Activated T-helper 2 cell treated with anti-CD3 and anti-CD28 coated beads, Interferon-gamma antibody, Interleukin-2, Interleukin-4, amounts not matched to agents 10 μg/mL and 5 μg/mL and 100 μg/mL, durations not matched to agents 14 hours and 24 hours and 36 hours (primary cell): ENCODE data around the gene CA5A. TPM values are rescaled to one million over a fixed set of nuclear protein-coding genes. Genes with fewer than 3 reads are reported as not detected.
A peak's percentile ranks its signal among the peaks of the same experiment; 100 is the strongest.

Experiments
- DNase-seq: peaks from one replicate; pipeline ENCODE4 v3.0.0; 2021; ENCODE audit warnings: low spot score
- H3K27ac Mint-ChIP-seq: one replicate; pipeline ENCODE4 v1.8.0; 2021; ENCODE audit warnings: mixed read lengths
- H3K27me3 Mint-ChIP-seq: one replicate; pipeline ENCODE4 v1.8.0; 2021; ENCODE audit warnings: low read depth, mixed read lengths
- H3K36me3 Mint-ChIP-seq: one replicate; pipeline ENCODE4 v1.8.0; 2021; ENCODE audit warnings: low read depth, mixed read lengths
- H3K4me1 Mint-ChIP-seq: one replicate; pipeline ENCODE4 v1.8.0; 2021; ENCODE audit warnings: low read depth, mixed read lengths
- H3K4me3 Mint-ChIP-seq: one replicate; pipeline ENCODE4 v1.8.0; 2021; ENCODE audit warnings: low read depth, mild to moderate bottlenecking, moderate library complexity, mixed read lengths
- H3K9me3 Mint-ChIP-seq: one replicate; pipeline ENCODE4 v1.8.0; 2021; ENCODE audit warnings: mixed read lengths
- intact Hi-C: fragments of 100-400 bp; cut with micrococcal nuclease; formaldehyde crosslinking; loops from one replicate; pipeline ENCODE4 v1.15.1; 2023
- total RNA-seq: library from RNA; stranded (reverse); gene quantifications from 2 replicates; pipeline ENCODE4 v1.2.3, GENCODE V29; 2022

Gene CA5A
- total RNA-seq, 1 donor from 2014 or later, result not detected

GRCh38 chr16:87856791-87857228 is 79.5 kb downstream of the CA5A start:
- H3K27me3 Mint-ChIP-seq, result no peaks in the 10 kb centered on the region
- peaks cover 60% of the 10 kb centered on the region for H3K4me1 Mint-ChIP-seq
- H3K27ac Mint-ChIP-seq, result peak overlapping the region; percentile 81
- peak overlapping the region; percentile 60 for H3K4me3 Mint-ChIP-seq
- peaks cover 86% of the 10 kb centered on the region for H3K36me3 Mint-ChIP-seq
- intact Hi-C loops, result loop anchor here (1.0 kb wide), 1 partner anchor 9 kb away; no protein-coding TSS in a partner anchor
- DNase-seq, result no peak
- no peaks in the 10 kb centered on the region for H3K9me3 Mint-ChIP-seq

- H3K4me3 Mint-ChIP-seq, result peak overlapping the region; percentile 60
- intact Hi-C loops, result loop anchor here (1.0 kb wide), 1 partner anchor 10 kb away; no protein-coding TSS in a partner anchor
Observed at GRCh38 chr16:87855852-87856715, 80.2 kb downstream of the CA5A start.

GRCh38 chr16:87854907-87855683 is 81.2 kb downstream of the CA5A start:
- no peaks in the 10 kb centered on the region for H3K27me3 Mint-ChIP-seq

More at GRCh38 chr16:87855852-87856715, 80.2 kb downstream of the CA5A start:
- no peaks in the 10 kb centered on the region for H3K9me3 Mint-ChIP-seq
- H3K4me1 Mint-ChIP-seq, result peaks cover 57% of the 10 kb centered on the region
- DNase-seq, result peak; percentile 29
- H3K36me3 Mint-ChIP-seq, result peaks cover 87% of the 10 kb centered on the region
- H3K27ac Mint-ChIP-seq, result peak overlapping the region; percentile 81
- H3K27me3 Mint-ChIP-seq, result no peaks in the 10 kb centered on the region

DNA sequence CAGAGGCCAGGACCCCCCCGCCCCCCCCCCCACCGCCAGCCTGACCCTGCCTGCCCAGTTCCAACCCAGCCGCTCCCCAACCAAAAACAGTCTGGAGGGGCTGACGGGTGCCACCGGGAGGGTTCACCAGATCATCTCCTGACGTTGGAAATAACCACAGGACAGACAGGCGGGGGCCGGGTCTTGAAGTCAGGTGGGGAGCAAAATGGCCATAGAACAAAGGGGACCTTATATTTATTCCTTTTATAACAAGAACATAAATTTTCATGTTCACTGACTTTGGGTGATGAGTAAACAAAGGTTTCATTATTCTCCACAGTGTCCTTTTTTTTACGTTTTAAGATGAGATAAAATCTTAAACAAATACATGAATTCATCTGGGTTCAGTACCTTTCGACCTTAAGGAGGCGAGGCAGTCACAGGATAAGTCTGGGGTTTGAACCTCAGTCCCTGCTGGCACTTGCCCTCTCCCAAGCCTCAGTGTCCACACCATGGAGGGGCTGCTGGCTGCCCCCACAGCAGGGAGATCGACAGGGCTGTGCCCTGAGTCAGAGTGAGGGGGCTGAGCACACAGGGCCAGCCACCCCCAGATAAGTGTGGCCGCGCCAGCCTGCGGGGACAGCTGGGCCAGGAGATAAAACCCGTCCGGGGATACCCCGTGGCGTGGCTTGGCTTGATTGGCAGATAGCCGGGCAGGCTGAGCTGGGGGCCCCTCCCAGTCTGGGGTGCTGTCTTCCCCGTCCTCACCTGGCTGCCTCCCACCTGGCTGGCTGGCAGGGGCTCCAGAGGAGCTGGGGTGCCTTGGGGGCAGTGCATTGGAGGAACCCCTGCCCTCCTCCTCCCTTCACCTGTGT is 82.0 kb downstream of the CA5A start:
- Mint-ChIP-seq H3K9me3 (no peaks in the 10 kb centered on the region), H3K27me3 (no peaks in the 10 kb centered on the region), H3K4me1 (peaks cover 56% of the 10 kb centered on the region), H3K36me3 (peaks cover 88% of the 10 kb centered on the region), H3K27ac (peak overlapping the region; percentile 94), H3K4me3 (peak overlapping the region; percentile 74)
- intact Hi-C loops, result no loop called here
- DNase-seq, result no peak

More at GRCh38 chr16:87854907-87855683, 81.2 kb downstream of the CA5A start:
- Mint-ChIP-seq H3K9me3 (no peaks in the 10 kb centered on the region), H3K4me3 (peak overlapping the region; percentile 33), H3K4me1 (peaks cover 57% of the 10 kb centered on the region), H3K36me3 (peaks cover 87% of the 10 kb centered on the region), H3K27ac (peak overlapping the region; percentile 63)
- DNase-seq, result no peak
- intact Hi-C loops, result no loop called here

DNA sequence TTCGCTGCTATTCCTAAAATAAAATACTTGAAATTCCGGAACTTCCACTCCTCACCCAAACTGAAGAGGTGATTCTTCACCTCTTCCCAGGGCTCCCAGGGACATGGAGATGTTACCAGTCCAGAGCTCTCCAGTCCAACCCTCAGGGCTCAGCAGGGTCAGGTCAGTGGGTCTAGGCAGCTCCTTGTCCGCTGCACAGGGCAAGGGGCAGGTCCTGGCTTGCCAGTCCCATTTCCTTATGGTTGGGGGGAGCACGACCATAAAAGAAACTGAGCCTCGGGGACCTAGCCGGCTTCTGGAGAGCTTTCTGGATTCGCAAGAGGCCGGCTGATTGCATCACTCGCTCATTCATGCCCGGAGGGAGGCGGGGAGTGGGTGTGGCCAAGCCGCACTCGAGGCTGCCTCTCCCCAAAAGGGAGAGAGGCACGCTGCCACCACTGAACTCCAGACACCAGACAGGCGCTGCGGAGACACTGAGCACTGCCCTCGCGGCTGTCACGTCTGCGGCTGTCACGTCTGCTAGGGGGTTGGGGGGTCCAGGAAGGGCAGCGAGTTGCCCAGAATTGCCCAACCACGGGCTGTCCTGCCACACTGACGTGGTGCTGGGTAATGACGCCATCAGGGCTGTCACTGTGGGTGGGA is 82.8 kb downstream of the CA5A start:
- intact Hi-C loops, result loop anchor here (1.0 kb wide), 1 partner anchor 74 kb away; no protein-coding TSS in a partner anchor
- Mint-ChIP-seq H3K27ac (peak overlapping the region; percentile 83), H3K27me3 (no peaks in the 10 kb centered on the region), H3K9me3 (no peaks in the 10 kb centered on the region), H3K4me3 (peak overlapping the region; percentile 64), H3K4me1 (peaks cover 54% of the 10 kb centered on the region), H3K36me3 (peaks cover 88% of the 10 kb centered on the region)
- DNase-seq, result peak; percentile 86

GRCh38 chr16:87851601-87852000 is 84.7 kb downstream of the CA5A start:
- intact Hi-C loops, result no loop called here
- Mint-ChIP-seq H3K27ac (no peak overlapping the region), H3K9me3 (no peaks in the 10 kb centered on the region), H3K36me3 (peaks cover 79% of the 10 kb centered on the region), H3K4me1 (peaks cover 39% of the 10 kb centered on the region), H3K27me3 (no peaks in the 10 kb centered on the region), H3K4me3 (no peak overlapping the region)
- DNase-seq, result no peak

- H3K36me3 Mint-ChIP-seq, result peaks cover 80% of the 10 kb centered on the region
Observed at GRCh38 chr16:87851141-87851587, 85.2 kb downstream of the CA5A start.

GRCh38 chr16:87850009-87851006 is 86.0 kb downstream of the CA5A start:
- DNase-seq, result peak; percentile 65
- Mint-ChIP-seq H3K27ac (no peak overlapping the region), H3K4me3 (no peak overlapping the region), H3K27me3 (no peaks in the 10 kb centered on the region), H3K4me1 (peaks cover 29% of the 10 kb centered on the region), H3K9me3 (no peaks in the 10 kb centered on the region), H3K36me3 (peaks cover 81% of the 10 kb centered on the region)
- intact Hi-C loops, result loop anchor here (1.0 kb wide), 2 partner anchors 21 to 59 kb away; no protein-coding TSS in a partner anchor

More at GRCh38 chr16:87851141-87851587, 85.2 kb downstream of the CA5A start:
- DNase-seq, result no peak
- Mint-ChIP-seq H3K27me3 (no peaks in the 10 kb centered on the region), H3K4me3 (no peak overlapping the region), H3K27ac (no peak overlapping the region), H3K4me1 (peaks cover 37% of the 10 kb centered on the region), H3K9me3 (no peaks in the 10 kb centered on the region)
- intact Hi-C loops, result no loop called here

- H3K27ac Mint-ChIP-seq, result no peak overlapping the region
- no peak overlapping the region for H3K4me3 Mint-ChIP-seq
- H3K4me1 Mint-ChIP-seq, result peaks cover 26% of the 10 kb centered on the region
- intact Hi-C loops, result loop anchor here (1.0 kb wide), 2 partner anchors 22 to 60 kb away; no protein-coding TSS in a partner anchor
- no peaks in the 10 kb centered on the region for H3K27me3 Mint-ChIP-seq
- no peak for DNase-seq
- peaks cover 80% of the 10 kb centered on the region for H3K36me3 Mint-ChIP-seq
- H3K9me3 Mint-ChIP-seq, result no peaks in the 10 kb centered on the region
Observed at GRCh38 chr16:87849419-87850008, 86.8 kb downstream of the CA5A start.

DNA sequence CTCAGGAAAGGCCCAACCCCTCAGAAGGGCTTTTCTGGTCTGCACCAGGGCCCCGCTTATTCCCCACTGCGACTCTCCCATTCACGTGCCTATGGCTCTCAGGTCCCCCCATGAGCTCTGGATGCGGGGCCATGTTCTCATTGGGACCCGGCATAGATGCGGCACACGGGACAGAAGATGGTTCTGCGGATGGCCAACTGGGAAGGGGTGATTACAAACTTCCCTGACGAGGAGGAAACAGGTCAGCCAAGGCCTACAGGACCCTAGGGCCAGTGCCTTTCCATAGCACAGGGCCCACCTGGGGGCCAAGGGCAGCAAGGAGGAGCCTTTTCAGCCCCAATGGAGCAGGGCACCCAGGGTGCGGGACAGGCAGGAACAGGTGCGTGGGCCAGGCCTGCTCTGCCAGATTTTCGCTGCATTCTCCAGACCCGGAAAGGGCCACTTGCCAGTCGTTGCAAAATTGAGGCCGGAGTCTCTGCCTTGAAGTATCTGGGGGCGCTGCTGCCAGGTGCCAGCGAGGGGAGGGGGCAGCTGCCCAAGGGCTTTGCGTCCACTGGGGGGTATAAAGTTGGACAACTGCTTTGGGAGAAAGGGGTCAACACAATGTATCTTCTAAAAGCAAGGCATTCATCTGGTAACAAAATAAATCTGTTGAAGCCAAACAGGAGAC is 87.5 kb downstream of the CA5A start:
- intact Hi-C loops, result no loop called here
- Mint-ChIP-seq H3K9me3 (no peaks in the 10 kb centered on the region), H3K4me3 (no peak overlapping the region), H3K27me3 (no peaks in the 10 kb centered on the region), H3K36me3 (peaks cover 78% of the 10 kb centered on the region), H3K4me1 (peaks cover 21% of the 10 kb centered on the region), H3K27ac (no peak overlapping the region)
- DNase-seq, result no peak
